Loucy (cell line): ENCODE data around the gene ZBED3.

Experiments used
- H2AFZ ChIP-seq: fragments of 200-600 bp; sonication (generic); 2 replicates; pipeline ENCODE4 v1.6.0; 2016; ENCODE audit warnings: antibody characterized with exemption, mild to moderate bottlenecking, low read length, moderate library complexity
- H3F3A ChIP-seq: fragments of 200-600 bp; 2 replicates; pipeline ENCODE4 v1.6.0; 2016; ENCODE audit warnings: antibody characterized with exemption, low read depth, mild to moderate bottlenecking
- H3K27me3 ChIP-seq: fragments of 200-600 bp; sonication (generic); 2 replicates; pipeline ENCODE4 v1.6.1; 2014; ENCODE audit warnings: low read length, mild to moderate bottlenecking; ENCODE audit not compliant: insufficient read depth, poor library complexity, severe bottlenecking
- H3K36me3 ChIP-seq: fragments of 200-600 bp; sonication (generic); 2 replicates; pipeline ENCODE4 v1.6.1; 2016; ENCODE audit warnings: low read length; ENCODE audit not compliant: insufficient read depth
- H3K4me1 ChIP-seq: fragments of 200-600 bp; sonication (generic); 2 replicates; pipeline ENCODE4 v1.5.1; 2014; ENCODE audit warnings: low read length, mild to moderate bottlenecking; ENCODE audit not compliant: insufficient read depth, poor library complexity, severe bottlenecking
- H3K4me2 ChIP-seq: fragments of 200-600 bp; sonication (generic); 2 replicates; pipeline ENCODE4 v1.6.0; 2014; ENCODE audit warnings: antibody characterized with exemption, low read length, low read depth, mild to moderate bottlenecking; ENCODE audit not compliant: poor library complexity, severe bottlenecking
- H3K4me3 ChIP-seq: fragments of 200-600 bp; sonication (generic); 2 replicates; pipeline ENCODE4 v1.5.1; 2014; ENCODE audit warnings: low read length, mild to moderate bottlenecking, mixed read lengths; ENCODE audit not compliant: poor library complexity, severe bottlenecking
- H3K79me2 ChIP-seq: fragments of 200-600 bp; sonication (generic); 2 replicates; pipeline ENCODE4 v1.6.1; 2014; ENCODE audit warnings: low read length; ENCODE audit not compliant: insufficient read depth
- H3K9ac ChIP-seq: fragments of 200-600 bp; sonication (generic); 2 replicates; pipeline ENCODE4 v1.6.0; 2014; ENCODE audit warnings: mild to moderate bottlenecking, low read depth, low read length, moderate library complexity; ENCODE audit not compliant: poor library complexity, severe bottlenecking
- H3K9me2 ChIP-seq: fragments of 200-600 bp; sonication (generic); replicated peaks from 2 replicates; pipeline ENCODE4 v1.6.1; 2016; ENCODE audit warnings: low read depth, low read length, mixed read lengths
- H3K9me3 ChIP-seq: fragments of 200-600 bp; sonication (generic); 2 replicates; pipeline ENCODE4 v1.6.1; 2014; ENCODE audit warnings: mild to moderate bottlenecking, antibody characterized with exemption, low read length, low read depth; ENCODE audit not compliant: insufficient read depth
- H4K20me1 ChIP-seq: fragments of 200-600 bp; sonication (generic); 2 replicates; pipeline ENCODE4 v1.6.0; 2014; ENCODE audit warnings: antibody characterized with exemption, low read length, mild to moderate bottlenecking; ENCODE audit not compliant: insufficient read depth, poor library complexity, severe bottlenecking
- EZH2phosphoT487 ChIP-seq: fragments of 200-600 bp; IDR thresholded peaks from 2 replicates; pipeline ENCODE4 v1.6.1; 2018; ENCODE audit warnings: antibody characterized with exemption, mild to moderate bottlenecking, moderate library complexity, borderline replicate concordance
- TF ChIP-seq, protein P1 (sequence below): fragments of 200-600 bp; sonication (generic); conservative IDR thresholded peaks from 2 replicates; pipeline ENCODE4 v1.5.1; 2014; ENCODE audit warnings: mild to moderate bottlenecking, antibody characterized with exemption, low read length

The ZBED3 gene

DNA sequence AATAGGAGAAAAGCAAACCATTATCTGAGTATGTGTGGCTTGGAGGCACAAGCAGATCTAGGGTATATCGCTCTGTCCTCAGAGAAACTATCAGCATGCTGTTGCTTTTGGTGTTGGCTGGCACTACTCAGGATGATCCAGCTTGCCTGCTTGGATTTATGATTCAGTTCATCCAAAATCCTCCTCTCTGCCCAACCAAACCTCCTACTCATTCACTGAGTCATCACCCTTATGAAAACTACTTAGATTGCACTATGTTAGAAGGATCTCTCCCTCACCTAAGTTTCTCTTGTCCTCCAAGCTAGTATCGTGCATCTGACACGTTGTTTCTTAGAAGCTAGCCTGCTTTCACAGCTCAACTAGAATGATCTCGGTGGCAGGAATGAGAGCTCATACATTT is 14.2 kb upstream of the ZBED3 start:
- H3K9me2 ChIP-seq: no peaks in the 10 kb centered on the region
- H3K4me3 ChIP-seq: no peak overlapping the region
- no peak overlapping the region for H3K9ac ChIP-seq
- H2AFZ ChIP-seq: no peak overlapping the region
- no peaks in the 10 kb centered on the region for H3K36me3 ChIP-seq
- H3K9me3 ChIP-seq: no peaks in the 10 kb centered on the region
- no peaks in the 10 kb centered on the region for H3K79me2 ChIP-seq
- H3F3A ChIP-seq: no peaks in the 10 kb centered on the region
- H3K4me2 ChIP-seq: no peak overlapping the region
- no peak for TF ChIP-seq EZH2phosphoT487
- H4K20me1 ChIP-seq: no peaks in the 10 kb centered on the region
- H3K4me1 ChIP-seq: no peaks in the 10 kb centered on the region
- no peaks in the 10 kb centered on the region for H3K27me3 ChIP-seq

DNA sequence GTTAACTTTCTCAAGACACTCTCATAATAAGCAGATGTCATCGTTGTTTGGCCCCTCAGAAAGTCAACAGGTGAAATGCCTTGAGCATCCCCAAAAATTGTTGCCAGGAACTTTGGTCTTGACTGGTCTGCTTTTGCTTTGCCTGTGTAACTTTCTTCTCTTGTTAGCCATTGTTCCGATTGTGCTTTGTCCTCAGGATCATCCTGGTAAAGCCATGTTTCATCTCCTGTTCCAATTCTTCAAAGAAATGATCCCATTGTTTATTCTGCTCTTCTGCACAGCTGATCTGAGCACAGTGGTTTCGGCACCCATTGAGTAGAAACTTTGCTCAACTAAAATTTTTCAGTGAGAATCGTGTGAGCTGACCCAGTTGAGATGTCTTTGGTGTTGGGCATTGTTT is 8.1 kb upstream of the ZBED3 start:
- Histone ChIP-seq H3K4me2 (no peak overlapping the region), H3K9me2 (no peaks in the 10 kb centered on the region), H3K9me3 (no peaks in the 10 kb centered on the region), H3K36me3 (no peaks in the 10 kb centered on the region), H4K20me1 (no peaks in the 10 kb centered on the region), H3K27me3 (no peaks in the 10 kb centered on the region), H3K79me2 (no peaks in the 10 kb centered on the region), H3K4me1 (no peaks in the 10 kb centered on the region), H3K9ac (no peak overlapping the region), H2AFZ (no peak overlapping the region), H3K4me3 (no peak overlapping the region), H3F3A (no peaks in the 10 kb centered on the region)
- TF ChIP-seq EZH2phosphoT487: no peak
- TF ChIP-seq, protein P1, sequence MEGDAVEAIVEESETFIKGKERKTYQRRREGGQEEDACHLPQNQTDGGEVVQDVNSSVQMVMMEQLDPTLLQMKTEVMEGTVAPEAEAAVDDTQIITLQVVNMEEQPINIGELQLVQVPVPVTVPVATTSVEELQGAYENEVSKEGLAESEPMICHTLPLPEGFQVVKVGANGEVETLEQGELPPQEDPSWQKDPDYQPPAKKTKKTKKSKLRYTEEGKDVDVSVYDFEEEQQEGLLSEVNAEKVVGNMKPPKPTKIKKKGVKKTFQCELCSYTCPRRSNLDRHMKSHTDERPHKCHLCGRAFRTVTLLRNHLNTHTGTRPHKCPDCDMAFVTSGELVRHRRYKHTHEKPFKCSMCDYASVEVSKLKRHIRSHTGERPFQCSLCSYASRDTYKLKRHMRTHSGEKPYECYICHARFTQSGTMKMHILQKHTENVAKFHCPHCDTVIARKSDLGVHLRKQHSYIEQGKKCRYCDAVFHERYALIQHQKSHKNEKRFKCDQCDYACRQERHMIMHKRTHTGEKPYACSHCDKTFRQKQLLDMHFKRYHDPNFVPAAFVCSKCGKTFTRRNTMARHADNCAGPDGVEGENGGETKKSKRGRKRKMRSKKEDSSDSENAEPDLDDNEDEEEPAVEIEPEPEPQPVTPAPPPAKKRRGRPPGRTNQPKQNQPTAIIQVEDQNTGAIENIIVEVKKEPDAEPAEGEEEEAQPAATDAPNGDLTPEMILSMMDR: no peak

DNA sequence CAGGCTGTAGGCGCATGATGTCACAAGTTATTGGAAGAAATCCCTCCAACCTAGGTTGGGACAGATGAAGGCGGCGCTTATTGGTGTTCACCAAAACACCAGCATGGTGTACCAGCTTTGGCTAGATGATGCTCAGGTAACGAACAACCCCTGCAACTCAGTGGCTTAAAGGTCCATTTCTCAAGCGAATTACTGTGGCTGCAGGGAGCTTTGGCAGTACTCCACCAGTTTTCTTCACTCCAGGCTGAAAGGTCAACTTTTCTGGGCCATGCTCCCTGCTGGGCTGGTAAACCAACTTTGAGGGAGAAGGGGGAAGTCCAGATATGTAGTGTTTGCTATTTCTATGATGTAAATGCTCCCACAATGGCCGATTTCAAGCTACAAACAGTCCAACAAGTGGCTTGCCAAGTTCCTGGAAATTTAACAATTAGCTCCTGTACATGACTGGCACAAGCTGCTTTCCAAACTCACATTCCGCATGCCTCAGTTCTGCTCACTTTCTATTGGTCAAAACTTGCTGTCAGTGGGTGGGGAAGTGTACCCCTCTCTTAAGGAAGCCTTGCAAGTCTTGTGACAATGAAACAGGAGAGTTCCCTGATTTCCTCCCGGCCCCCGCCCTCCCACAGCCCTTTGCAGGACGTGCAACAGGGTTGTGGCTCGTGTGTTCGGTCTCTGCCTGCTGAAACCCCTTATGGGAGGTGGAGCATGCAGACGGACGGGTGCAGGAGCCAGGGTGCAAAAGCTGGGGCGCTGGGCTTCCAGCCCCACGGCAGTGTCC is 588 bp upstream of the ZBED3 start:
- H3K9me3 ChIP-seq: no peaks in the 10 kb centered on the region
- peak overlapping the region; percentile 90 for H2AFZ ChIP-seq
- peaks cover 42% of the 10 kb centered on the region for H3K79me2 ChIP-seq
- no peaks in the 10 kb centered on the region for H3K9me2 ChIP-seq
- no peaks in the 10 kb centered on the region for H3F3A ChIP-seq
- peak overlapping the region; percentile 95 for H3K9ac ChIP-seq
- H3K36me3 ChIP-seq: no peaks in the 10 kb centered on the region
- no peak for TF ChIP-seq EZH2phosphoT487
- peak overlapping the region; percentile 92 for H3K4me3 ChIP-seq
- H3K4me1 ChIP-seq: peaks cover 37% of the 10 kb centered on the region
- no peaks in the 10 kb centered on the region for H4K20me1 ChIP-seq
- peak overlapping the region; percentile 88 for H3K4me2 ChIP-seq
- H3K27me3 ChIP-seq: no peaks in the 10 kb centered on the region

DNA sequence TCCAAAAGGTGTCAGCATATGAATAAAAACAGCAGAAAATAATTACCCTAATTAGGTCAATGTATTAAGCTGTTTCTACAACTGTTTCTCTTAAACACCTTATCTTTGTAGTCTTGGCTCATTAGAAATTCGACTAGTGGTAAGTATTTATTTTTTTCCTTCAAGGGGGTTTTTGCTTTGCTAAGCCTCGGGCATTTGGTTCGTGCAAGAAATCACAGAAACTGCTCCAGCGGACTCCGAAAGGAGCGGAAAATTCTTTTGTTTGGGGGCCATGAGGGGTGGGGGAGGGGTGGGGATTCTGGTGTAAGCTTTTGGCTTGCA is 757 bp downstream of the ZBED3 start:
- Histone ChIP-seq H3K36me3 (no peaks in the 10 kb centered on the region), H3K27me3 (no peaks in the 10 kb centered on the region), H3K9ac (peak overlapping the region; percentile 95), H3K4me1 (peaks cover 37% of the 10 kb centered on the region), H3K4me3 (peak overlapping the region; percentile 92), H3F3A (no peaks in the 10 kb centered on the region), H3K9me3 (no peaks in the 10 kb centered on the region), H3K9me2 (no peaks in the 10 kb centered on the region), H2AFZ (peak overlapping the region; percentile 90), H4K20me1 (no peaks in the 10 kb centered on the region), H3K79me2 (peaks cover 49% of the 10 kb centered on the region), H3K4me2 (peak overlapping the region; percentile 88)
- TF ChIP-seq, protein P1: no peak
- no peak for TF ChIP-seq EZH2phosphoT487
